GM18951 (cell line): ENCODE data around the gene CCDC116.

Experiments
- POLR2A ChIP-seq: IDR thresholded peaks from 4 replicates; pipeline ENCODE4 v1.6.1; 2011; ENCODE audit warnings: mild to moderate bottlenecking; ENCODE audit not compliant: insufficient read length, insufficient read depth; ENCODE audit errors: extremely low read depth
- in situ Hi-C: fragments of 300-500 bp; cut with MboI; formaldehyde crosslinking; loops from one replicate; pipeline ENCODE4 v1.12.0; 2022; ENCODE audit warnings: low sequenced_read_pairs, mixed read lengths, inconsistent platforms; ENCODE audit not compliant: unreplicated experiment

The CCDC116 gene

GRCh38 chr22:21631025-21631424, 1.5 kb upstream of the CCDC116 start:
- in situ Hi-C loops, result loop anchor here (25.0 kb wide), 1 partner anchor 219 kb away; the partner anchor contains the start of gene HIC2
- no peak for TF ChIP-seq POLR2A

GRCh38 chr22:21632931-21633330, 371 bp downstream of the CCDC116 start:
- in situ Hi-C loops, result loop anchor here (25.0 kb wide), 1 partner anchor 221 kb away; the partner anchor contains the start of gene HIC2
- no peak for TF ChIP-seq POLR2A

- in situ Hi-C loops, result loop anchor here (25.0 kb wide), 1 partner anchor 221 kb away; the partner anchor contains the start of gene HIC2
- no peak for TF ChIP-seq POLR2A
Observed at GRCh38 chr22:21633481-21633880, 921 bp downstream of the CCDC116 start.

GRCh38 chr22:21634081-21634480, 1.5 kb downstream of the CCDC116 start:
- in situ Hi-C loops, result loop anchor here (25.0 kb wide), 1 partner anchor 222 kb away; the partner anchor contains the start of gene HIC2
- TF ChIP-seq POLR2A, result no peak

GRCh38 chr22:21634844-21635243, 2.3 kb downstream of the CCDC116 start:
- in situ Hi-C loops, result loop anchor here (25.0 kb wide), 1 partner anchor 223 kb away; the partner anchor contains the start of gene HIC2
- TF ChIP-seq POLR2A, result no peak

- in situ Hi-C loops, result loop anchor here (25.0 kb wide), 1 partner anchor 224 kb away; the partner anchor contains the start of gene HIC2
- no peak for TF ChIP-seq POLR2A
Observed at GRCh38 chr22:21635771-21636510, 3.4 kb downstream of the CCDC116 start.

GRCh38 chr22:21636629-21637218, 4.2 kb downstream of the CCDC116 start:
- in situ Hi-C loops, result loop anchor here (25.0 kb wide), 1 partner anchor 224 kb away; the partner anchor contains the start of gene HIC2
- no peak for TF ChIP-seq POLR2A

GRCh38 chr22:21637450-21637849, 4.9 kb downstream of the CCDC116 start:
- in situ Hi-C loops, result loop anchor here (25.0 kb wide), 1 partner anchor 225 kb away; the partner anchor contains the start of gene HIC2

GRCh38 chr22:21639359-21639758, 6.8 kb downstream of the CCDC116 start:
- TF ChIP-seq POLR2A, result no peak
- in situ Hi-C loops, result loop anchor here (25.0 kb wide), 1 partner anchor 227 kb away; the partner anchor contains the start of gene HIC2

GRCh38 chr22:21640810-21641209, 8.2 kb downstream of the CCDC116 start:
- no peak for TF ChIP-seq POLR2A
- in situ Hi-C loops, result loop anchor here (25.0 kb wide), 1 partner anchor 229 kb away; the partner anchor contains the start of gene HIC2

GRCh38 chr22:21641417-21641788, 8.8 kb downstream of the CCDC116 start:
- in situ Hi-C loops, result loop anchor here (25.0 kb wide), 1 partner anchor 229 kb away; the partner anchor contains the start of gene HIC2
- no peak for TF ChIP-seq POLR2A

GRCh38 chr22:21641789-21642583, 9.4 kb downstream of the CCDC116 start, which contains the start of gene SDF2L1:
Gene SDF2L1 (plus strand): TSS chr22:21642302. CDS start chr22:21642337, 35 bp downstream.
- peak; percentile 95 for TF ChIP-seq POLR2A
- in situ Hi-C loops, result loop anchor here (25.0 kb wide), 1 partner anchor 230 kb away; the partner anchor contains the start of gene HIC2
